ENCODE results near the gene PLA2G2F.

DNA sequence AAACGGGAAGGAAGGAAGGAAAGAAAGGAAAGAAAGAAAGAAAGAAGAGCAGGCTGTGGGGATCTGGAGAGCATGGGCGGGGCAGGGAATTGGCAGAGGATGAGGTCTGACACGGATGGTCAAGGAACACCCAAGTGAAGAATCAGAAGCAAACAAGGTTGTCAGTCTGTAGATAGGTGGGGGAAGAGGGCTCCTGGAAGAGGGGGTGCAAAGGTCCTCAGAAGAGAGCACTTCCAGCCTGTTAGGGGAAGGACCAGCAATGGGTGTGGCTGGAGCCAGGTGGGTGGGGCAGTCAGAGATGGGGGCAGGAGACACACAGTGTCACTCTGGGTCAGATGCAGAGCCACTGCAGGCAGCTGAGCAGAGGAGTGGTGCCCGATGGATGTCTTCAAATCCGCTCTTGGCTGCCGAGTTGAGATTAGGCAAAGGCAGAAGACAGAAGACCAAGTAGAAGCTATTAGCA, 58.2 kb downstream of the PLA2G2F start:
- no peak for TF ChIP-seq SIN3A (conservative IDR thresholded peaks at IDR 0.05 in 1 of 2, IDR thresholded peaks at IDR 0.05 in 1 of 2; ENCODE audit: low read depth in 1 of 2, low read length in 2 of 2)
- TF ChIP-seq EZH2 (IDR thresholded peaks at IDR 0.05; ENCODE audit: low read depth, low read length, severe bottlenecking), result no peak
- no peak for TF ChIP-seq CHD2 (IDR thresholded peaks at IDR 0.05; ENCODE audit: low read length)
